HEK293 (cell line): Measurements from ENCODE around the gene SPIRE1.

Source experiments
- CTCF ChIA-PET: fragments of 350-600 bp; formaldehyde crosslinking; extraction: SDS; loops from one replicate; lab custom pipeline; 2021; ENCODE audit warnings: antibody characterized with exemption; lab: Yijun Ruan, JAX
- POLR2A ChIA-PET: fragments of 300-600 bp; formaldehyde crosslinking; extraction: SDS; loops from one replicate; lab custom pipeline; 2020; ENCODE audit warnings: antibody characterized with exemption, inconsistent platforms; lab: Yijun Ruan, JAX
- H3K27ac ChIP-seq: fragments of 200-500 bp; sonication (Bioruptor generic); 2 replicates; pipeline ENCODE4 v1.5.1; 2014; ENCODE audit warnings: low read depth, low read length, control low read depth, inconsistent platforms; ENCODE audit errors: extremely low read depth
- H3K36me3 ChIP-seq, 2 experiments: fragments of 200-500 bp in 1 of 2; sonication (Bioruptor generic) in 1 of 2; 1 replicate in 1 of 2; 2 replicates in 1 of 2; pipeline ENCODE4 v1.5.1; 2014 to 2017; ENCODE audit warnings: inconsistent platforms in 2 of 2, low read length in 2 of 2; ENCODE audit not compliant: control insufficient read depth in 2 of 2, insufficient read depth in 1 of 2
- H3K4me1 ChIP-seq: fragments of 200-500 bp; sonication (Bioruptor generic); 2 replicates; pipeline ENCODE4 v1.5.1; 2014; ENCODE audit warnings: mild to moderate bottlenecking, low read length, inconsistent platforms; ENCODE audit not compliant: control insufficient read depth, insufficient read depth
- H3K4me3 ChIP-seq: 2 replicates; pipeline ENCODE4 v1.5.1; 2011; ENCODE audit warnings: low read depth, mild to moderate bottlenecking, control low read depth, low read length, moderate library complexity
- H3K9me3 ChIP-seq: fragments of 200-500 bp; sonication (Bioruptor generic); 2 replicates; pipeline ENCODE4 v1.5.1; 2014; ENCODE audit warnings: low read depth, low read length, inconsistent platforms; ENCODE audit not compliant: control insufficient read depth, insufficient read depth
- BCL11B ChIP-seq: fragments of 450-650 bp; formaldehyde crosslinking; IDR thresholded peaks from 2 replicates; pipeline ENCODE4 v1.5.1; 2016; ENCODE audit warnings: low read depth, missing biosample characterization, missing genetic modification characterization
- ELK4 ChIP-seq: IDR thresholded peaks from 2 replicates; pipeline ENCODE4 v1.6.1; 2011; ENCODE audit warnings: mild to moderate bottlenecking, low read depth, low read length, borderline replicate concordance
- KLF7 ChIP-seq: fragments of 450-650 bp; formaldehyde crosslinking; IDR thresholded peaks from 2 replicates; pipeline ENCODE4 v1.5.1; 2016; ENCODE audit warnings: missing biosample characterization, missing genetic modification characterization, borderline replicate concordance
- MZF1 ChIP-seq: fragments of 450-650 bp; formaldehyde crosslinking; IDR thresholded peaks from 2 replicates; pipeline ENCODE4 v1.5.1; 2017; ENCODE audit warnings: missing biosample characterization, missing genetic modification characterization, borderline replicate concordance
- SP3 ChIP-seq: fragments of 450-650 bp; formaldehyde crosslinking; IDR thresholded peaks from 2 replicates; pipeline ENCODE4 v1.5.1; 2016; ENCODE audit warnings: missing biosample characterization, missing genetic modification characterization
- TRIM28 ChIP-seq: IDR thresholded peaks from 2 replicates; pipeline ENCODE4 v1.6.1; 2011; ENCODE audit warnings: low read length, control low read depth, borderline replicate concordance
- WT1 ChIP-seq: fragments of 450-650 bp; formaldehyde crosslinking; IDR thresholded peaks from 2 replicates; pipeline ENCODE4 v1.5.1; 2016; ENCODE audit warnings: missing biosample characterization, missing genetic modification characterization
- ZBTB48 ChIP-seq: fragments of 450-650 bp; formaldehyde crosslinking; IDR thresholded peaks from 2 replicates; pipeline ENCODE4 v1.5.1; 2016; ENCODE audit warnings: missing biosample characterization, missing genetic modification characterization
- ZBTB8A ChIP-seq: fragments of 450-650 bp; formaldehyde crosslinking; IDR thresholded peaks from 2 replicates; pipeline ENCODE4 v1.5.1; 2016; ENCODE audit warnings: missing biosample characterization, missing genetic modification characterization
- ZNF157 ChIP-seq: fragments of 450-650 bp; formaldehyde crosslinking; IDR thresholded peaks from 2 replicates; pipeline ENCODE4 v1.5.1; 2016; ENCODE audit warnings: missing biosample characterization, missing genetic modification characterization
- ZNF19 ChIP-seq: fragments of 450-650 bp; formaldehyde crosslinking; IDR thresholded peaks from 2 replicates; pipeline ENCODE4; 2016; ENCODE audit warnings: missing biosample characterization, missing genetic modification characterization, low read depth
- ZNF2 ChIP-seq: fragments of 450-650 bp; formaldehyde crosslinking; IDR thresholded peaks from 2 replicates; pipeline ENCODE4 v1.5.1; 2016; ENCODE audit warnings: missing biosample characterization, missing genetic modification characterization
- ZNF221 ChIP-seq: fragments of 450-650 bp; formaldehyde crosslinking; IDR thresholded peaks from 2 replicates; pipeline ENCODE4 v1.5.1; 2017; ENCODE audit warnings: missing biosample characterization, missing genetic modification characterization, borderline replicate concordance
- ZNF354C ChIP-seq: fragments of 450-650 bp; formaldehyde crosslinking; IDR thresholded peaks from 2 replicates; pipeline ENCODE4 v1.5.1; 2016; ENCODE audit warnings: missing biosample characterization, missing genetic modification characterization, low read depth, borderline replicate concordance
- ZNF488 ChIP-seq: fragments of 450-650 bp; formaldehyde crosslinking; IDR thresholded peaks from 2 replicates; pipeline ENCODE4 v1.5.1; 2016; ENCODE audit warnings: missing biosample characterization, missing genetic modification characterization
- ZNF561 ChIP-seq: fragments of 450-650 bp; IDR thresholded peaks from 2 replicates; pipeline ENCODE4 v1.5.1; 2018; ENCODE audit warnings: missing biosample characterization, missing genetic modification characterization, borderline replicate concordance
- ZNF626 ChIP-seq: fragments of 450-650 bp; sonication (Bioruptor Pico); formaldehyde crosslinking; IDR thresholded peaks from 2 replicates; pipeline ENCODE4 v1.5.1; 2018; ENCODE audit warnings: missing biosample characterization, missing genetic modification characterization, inconsistent platforms
- ZNF629 ChIP-seq: fragments of 450-650 bp; formaldehyde crosslinking; IDR thresholded peaks from 2 replicates; pipeline ENCODE4 v1.5.1; 2017; ENCODE audit warnings: missing biosample characterization, missing genetic modification characterization
- ZNF639 ChIP-seq: fragments of 450-650 bp; formaldehyde crosslinking; IDR thresholded peaks from 2 replicates; pipeline ENCODE4 v1.5.1; 2016; ENCODE audit warnings: missing biosample characterization, missing genetic modification characterization
- ZNF704 ChIP-seq: fragments of 450-650 bp; formaldehyde crosslinking; IDR thresholded peaks from 2 replicates; pipeline ENCODE4 v1.5.1; 2016; ENCODE audit warnings: missing biosample characterization, missing genetic modification characterization
- ZXDB ChIP-seq: fragments of 450-650 bp; formaldehyde crosslinking; IDR thresholded peaks from 2 replicates; pipeline ENCODE4 v1.5.1; 2016; ENCODE audit warnings: missing biosample characterization, missing genetic modification characterization

The SPIRE1 gene

GRCh38 chr18:12500986-12501385, 156.9 kb downstream of the SPIRE1 start:
- Histone ChIP-seq H3K9me3 (no peaks in the 10 kb centered on the region), H3K4me1 (no peaks in the 10 kb centered on the region), H3K36me3 (peaks cover 10 to 13% of the 10 kb centered on the region in 2 experiments; a peak in 2 of 3 replicates), H3K27ac (no peak overlapping the region), H3K4me3 (no peak overlapping the region)
- CTCF ChIA-PET = interaction anchor here (0.6 kb wide), 1 partner anchor 8 kb away, joined by 3 read pairs; no protein-coding TSS in a partner anchor
- POLR2A ChIA-PET = interaction anchor here (0.7 kb wide), 1 partner anchor 226 kb away, joined by 7 read pairs; no protein-coding TSS in a partner anchor
- TF ChIP-seq KLF7 (tag by site-specific recombination) = no peak
- TF ChIP-seq BCL11B = no peak
- no peak for TF ChIP-seq ZNF626 (tag by site-specific recombination)
- no peak for TF ChIP-seq ZNF561 (tag by site-specific recombination)
- no peak for TF ChIP-seq ZNF639 (tag by site-specific recombination)
- no peak for TF ChIP-seq WT1 (tag by site-specific recombination)
- no peak for TF ChIP-seq ZBTB8A (tag by site-specific recombination)

GRCh38 chr18:12497839-12498238, 160.1 kb downstream of the SPIRE1 start:
- Histone ChIP-seq H3K4me1 (no peaks in the 10 kb centered on the region), H3K36me3 (peaks cover 2 to 24% of the 10 kb centered on the region in 2 experiments; a peak in 2 of 3 replicates), H3K27ac (no peak overlapping the region), H3K4me3 (no peak overlapping the region), H3K9me3 (no peaks in the 10 kb centered on the region)
- CTCF ChIA-PET = interaction anchor here (0.7 kb wide), 1 partner anchor 1714 kb away, joined by 3 read pairs; no protein-coding TSS in a partner anchor
- no peak for TF ChIP-seq TRIM28
- no peak for TF ChIP-seq ZNF19 (tag by site-specific recombination)
- TF ChIP-seq ZNF157 = no peak
- TF ChIP-seq ZNF2 (tag by site-specific recombination) = no peak
- no peak for TF ChIP-seq ZNF488 (tag by site-specific recombination)
- no peak for TF ChIP-seq ZNF704
- TF ChIP-seq ZNF354C (tag by site-specific recombination) = no peak
- no peak for TF ChIP-seq SP3
- TF ChIP-seq ZXDB (tag by site-specific recombination) = no peak
- TF ChIP-seq ZBTB48 = no peak
- no peak for TF ChIP-seq ZNF629 (tag by site-specific recombination)
- no peak for TF ChIP-seq ELK4
- no peak for TF ChIP-seq MZF1 (tag by site-specific recombination)
- no peak for TF ChIP-seq ZNF221 (tag by site-specific recombination)
- POLR2A ChIA-PET = no interaction called here
